NCI-H187 (cell line): ENCODE data around the gene INPP5A.

Source experiments
- DNase-seq, 2 experiments: peaks; one replicate each; lab custom pipeline; 2025; lab: John Stamatoyannopoulos, UW

INPP5A gene

DNA sequence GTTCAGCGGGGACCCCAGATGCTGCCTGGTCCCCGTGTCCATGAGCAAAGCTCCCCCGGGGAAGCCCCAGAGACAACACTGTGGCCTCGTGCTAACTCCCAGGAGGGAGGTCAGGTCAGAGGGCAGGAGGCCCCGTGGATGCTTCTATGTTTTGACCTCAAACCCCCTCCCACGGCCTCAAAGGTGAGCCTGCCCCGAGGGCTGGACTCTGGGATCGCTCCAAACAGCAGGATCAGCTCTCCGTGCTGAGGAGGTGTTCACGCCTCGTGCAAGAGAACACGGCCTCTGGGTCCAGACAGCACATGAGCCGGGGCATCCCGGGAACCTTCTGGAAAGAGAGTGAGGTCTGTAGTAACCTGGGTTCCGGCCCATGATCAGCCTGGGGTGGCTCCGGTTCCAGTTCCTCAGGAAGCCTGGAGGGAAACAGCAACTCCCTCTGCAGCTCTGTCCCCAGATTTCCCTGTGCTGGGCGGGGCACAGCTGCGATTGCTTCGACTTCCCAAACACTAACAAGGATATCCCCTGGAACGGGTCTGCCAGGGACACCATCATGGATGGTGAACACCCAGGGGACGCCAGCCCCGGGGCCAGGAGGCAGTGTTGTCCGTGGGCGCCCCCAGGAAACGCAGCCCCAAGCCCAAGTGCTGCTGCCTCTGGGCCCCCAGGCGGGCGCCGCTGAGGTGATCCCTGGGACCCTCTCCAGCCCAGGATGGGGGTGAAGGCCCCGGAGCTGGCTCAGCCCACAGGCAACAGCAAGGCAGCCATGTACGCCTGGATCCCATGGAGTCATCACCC is 18.0 kb upstream of the INPP5A start:
- no peak for DNase-seq

DNA sequence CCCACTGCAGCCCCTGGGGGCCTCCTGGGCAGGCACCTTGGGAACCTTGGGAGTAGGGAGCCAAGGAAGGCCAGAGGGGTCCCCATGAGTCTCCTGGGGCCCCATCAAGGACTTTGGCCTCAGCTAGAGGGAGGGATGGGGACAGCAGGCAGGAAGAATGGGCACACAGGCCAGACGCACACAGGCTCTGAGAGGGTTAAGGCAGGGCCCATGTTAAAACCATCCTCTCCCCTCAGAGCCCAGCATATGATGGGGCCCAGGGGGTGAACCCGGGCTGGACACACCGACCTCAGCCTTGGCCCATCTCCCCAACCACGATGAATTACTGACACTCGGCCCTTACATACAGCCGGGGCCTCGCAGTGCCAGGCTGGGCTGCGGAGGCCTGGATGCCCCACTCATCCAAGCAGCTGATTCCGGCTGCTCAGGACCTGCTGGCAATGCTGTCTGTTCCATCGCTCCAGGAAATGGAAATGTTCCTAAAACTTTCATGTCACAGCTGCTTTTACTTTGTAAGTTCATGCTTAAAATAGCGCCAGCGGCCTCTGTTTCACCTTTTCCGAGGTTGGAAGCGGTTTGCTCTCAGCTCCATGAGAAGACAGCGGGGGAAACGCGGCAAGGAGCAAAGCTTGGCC is 17.3 kb upstream of the INPP5A start:
- DNase-seq: no peak

DNA sequence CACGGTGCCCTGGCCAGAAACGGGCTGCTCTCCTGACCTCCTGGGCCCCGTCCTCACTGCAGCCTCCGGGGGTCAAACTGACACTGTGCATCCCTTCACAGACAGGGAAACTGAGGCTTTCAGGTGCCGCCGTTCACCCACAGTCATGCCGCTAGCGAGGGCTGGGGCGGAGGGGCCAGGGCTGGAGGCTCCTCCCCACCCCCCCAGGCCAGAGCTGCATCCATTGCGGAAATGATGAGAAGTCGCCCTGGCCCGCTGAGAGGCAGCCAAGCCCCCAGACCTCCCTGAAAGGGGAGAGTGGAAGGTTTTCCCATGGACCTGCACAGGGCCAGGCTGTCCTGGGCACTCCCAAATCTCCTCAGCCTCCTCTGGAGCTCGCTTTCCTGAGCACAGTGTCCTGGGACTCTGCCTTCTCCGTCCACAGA is 16.5 kb upstream of the INPP5A start:
- no peak for DNase-seq

DNA sequence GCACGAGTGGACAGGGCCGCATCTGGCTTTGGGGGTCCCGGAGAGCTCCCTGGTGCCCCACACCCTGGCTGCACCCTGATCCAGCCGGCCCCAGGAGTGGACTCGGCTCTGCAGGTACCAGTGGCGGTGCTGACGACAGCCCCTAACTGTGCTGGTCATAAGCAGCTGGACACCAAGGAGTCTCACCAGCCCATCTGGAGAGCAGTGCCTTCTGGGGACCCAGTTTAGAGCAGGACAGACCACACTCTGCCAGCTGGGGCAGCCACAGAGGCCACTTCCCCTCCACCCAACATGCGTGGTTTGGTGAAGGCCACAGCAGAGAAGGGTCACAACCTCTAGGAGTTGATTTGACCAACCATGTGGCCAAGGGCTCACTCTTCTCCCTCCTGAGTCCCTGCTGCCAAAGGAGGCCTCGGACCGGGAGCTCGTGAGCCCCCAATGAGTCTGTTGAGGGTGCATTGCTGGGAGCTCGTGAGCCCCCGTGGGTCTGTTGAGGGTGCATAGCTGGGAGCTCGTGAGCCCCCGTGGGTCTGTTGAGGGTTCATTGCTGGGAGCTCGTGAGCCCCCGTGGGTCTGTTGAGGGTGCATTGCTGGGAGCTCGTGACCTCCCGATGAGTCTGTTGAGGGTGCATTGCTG is 16.0 kb upstream of the INPP5A start:
- no peak for DNase-seq

DNA sequence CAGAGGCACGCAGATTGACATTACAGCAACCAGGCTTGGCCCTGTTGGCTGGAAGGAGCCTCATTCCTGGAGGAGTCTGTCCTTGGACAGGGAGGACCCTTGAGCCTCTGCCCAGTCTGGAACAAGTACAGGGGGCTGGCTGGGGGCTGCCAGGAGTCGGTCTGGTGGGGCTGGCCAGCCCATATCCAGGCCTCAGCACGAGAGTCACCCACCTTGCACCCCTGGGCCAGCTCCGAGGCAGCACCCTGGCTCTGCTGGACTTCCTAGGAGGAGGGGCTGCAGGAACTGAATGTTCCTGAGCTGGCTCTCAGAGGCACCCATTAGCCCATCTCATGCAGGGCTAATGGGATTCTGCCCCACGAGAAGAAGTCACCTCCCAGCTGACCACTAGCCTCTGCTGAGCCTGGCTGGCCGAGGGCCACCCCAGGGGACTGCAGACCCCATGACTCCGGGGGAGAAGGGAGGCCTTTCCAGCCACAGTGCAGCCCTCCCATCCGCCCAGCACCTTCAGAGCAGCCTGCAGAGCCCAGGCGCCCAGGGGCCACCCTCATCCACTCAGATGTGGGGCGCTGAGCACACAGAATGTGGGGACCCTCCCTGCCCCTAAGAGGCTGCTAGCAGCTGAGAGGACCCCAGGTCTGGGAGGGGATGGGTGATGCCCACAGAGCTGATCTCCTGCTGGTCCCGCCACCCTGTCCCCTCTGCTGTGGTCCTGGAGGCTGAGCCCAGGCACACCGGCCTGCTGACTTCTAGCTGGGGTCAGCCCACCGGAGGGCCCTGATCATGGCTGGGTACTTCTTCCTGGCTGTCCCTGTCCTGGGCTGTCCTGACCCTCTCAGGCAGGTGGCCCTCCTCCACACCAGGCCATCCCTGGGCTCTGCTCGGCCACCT is 14.8 kb upstream of the INPP5A start:
- no peak for DNase-seq

DNA sequence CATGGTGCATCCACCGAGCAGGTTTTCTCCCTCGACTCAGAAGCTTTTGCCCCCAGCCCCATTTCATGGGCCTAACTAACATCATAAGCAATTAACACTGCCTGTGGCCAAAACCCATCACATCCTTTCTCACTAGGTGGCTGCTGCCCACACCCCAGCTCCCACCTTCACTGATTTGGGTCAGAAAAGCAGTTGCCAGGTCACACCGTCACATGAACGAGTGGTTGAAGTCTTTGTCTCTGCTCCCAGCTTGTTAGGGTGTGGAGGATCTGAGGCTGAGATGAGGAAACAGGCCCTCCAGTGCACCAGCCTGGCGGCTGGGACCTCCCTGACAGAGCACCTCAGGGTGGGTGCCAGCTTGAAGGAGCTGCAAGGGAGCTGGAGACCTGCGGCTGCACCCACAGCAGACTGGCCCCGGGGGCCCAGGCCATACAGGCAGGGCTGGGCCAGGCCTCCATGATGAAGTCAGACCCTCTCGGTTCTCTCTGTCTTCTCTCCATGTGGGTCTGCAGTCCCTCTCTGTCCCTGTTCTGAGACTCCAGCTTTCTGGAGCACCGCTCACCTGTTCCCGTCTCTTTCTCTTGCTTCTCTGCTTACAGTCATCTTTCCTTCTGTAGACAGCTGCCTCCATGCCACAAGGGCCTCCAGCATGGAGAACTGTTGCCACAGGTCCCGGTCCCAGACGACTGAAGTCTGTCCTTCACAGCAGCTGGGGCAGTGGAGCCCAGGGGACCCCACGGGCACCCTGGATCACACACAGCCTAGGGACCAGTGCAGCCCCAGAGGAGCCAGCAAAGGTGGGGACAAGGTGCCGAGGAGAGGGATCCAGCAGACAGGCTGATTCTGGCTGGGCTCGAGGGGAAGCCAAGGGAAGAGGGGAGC is 13.8 kb upstream of the INPP5A start:
- DNase-seq: no peak

DNA sequence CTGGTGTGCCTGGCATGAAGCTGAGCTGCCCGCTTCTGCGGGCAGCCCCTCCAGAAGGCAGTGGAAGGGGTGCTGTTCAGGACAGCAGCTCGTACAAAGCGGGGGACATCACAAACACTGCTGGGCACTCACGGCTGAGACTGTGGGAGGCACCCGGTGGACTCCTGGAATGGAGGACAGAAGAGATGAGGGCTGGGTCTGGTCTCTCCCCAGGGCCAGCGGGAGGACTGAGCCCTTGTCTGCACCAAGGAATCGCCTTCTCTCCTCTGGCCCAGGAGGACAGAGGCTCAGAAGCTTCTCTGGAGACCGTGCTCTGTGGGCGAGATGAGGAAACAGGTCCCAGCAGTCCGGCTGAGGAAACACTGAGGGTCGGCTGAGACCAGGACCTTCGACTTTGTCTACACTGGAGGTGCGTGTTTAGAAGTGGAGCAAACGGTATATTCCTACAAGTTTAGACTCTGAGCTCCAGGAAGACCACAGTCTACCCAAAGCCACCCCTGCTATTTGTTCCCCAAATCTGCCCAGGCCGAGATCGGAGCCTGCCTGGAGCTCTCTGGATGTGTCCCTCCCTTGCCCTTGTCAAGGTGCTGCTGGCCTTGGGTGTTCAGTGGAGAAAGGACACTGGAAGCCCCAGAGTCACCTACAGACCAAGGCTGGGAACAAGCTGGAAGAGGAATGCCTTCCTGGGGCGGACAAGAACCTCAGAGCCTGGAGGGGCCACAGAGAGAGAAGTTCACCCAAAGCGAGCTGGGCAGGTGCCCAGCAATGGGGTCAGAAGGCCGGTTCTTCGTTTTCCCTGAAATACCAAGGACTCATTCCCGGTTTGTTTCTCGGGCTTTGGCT is 12.9 kb upstream of the INPP5A start:
- DNase-seq: no peak

DNA sequence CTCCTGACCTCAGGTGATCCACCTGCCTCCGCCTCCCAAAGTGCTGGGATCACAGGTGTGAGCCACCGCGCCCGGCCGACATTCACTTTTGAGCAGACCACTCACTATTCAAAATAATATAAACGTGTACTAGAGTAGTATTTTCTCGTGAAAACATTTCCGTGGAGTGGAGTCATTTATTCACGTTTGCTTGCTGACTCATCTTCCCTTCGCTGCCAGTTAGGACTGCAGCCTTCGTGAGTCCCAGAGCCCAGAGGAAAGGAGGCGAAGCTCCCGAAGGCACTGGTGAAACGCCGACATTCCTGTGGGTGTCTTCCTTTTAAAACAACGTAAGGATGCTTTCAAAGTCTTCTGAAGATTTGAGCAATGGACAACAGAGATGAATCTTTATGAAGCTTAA is 10.9 kb upstream of the INPP5A start:
- DNase-seq: no peak

DNA sequence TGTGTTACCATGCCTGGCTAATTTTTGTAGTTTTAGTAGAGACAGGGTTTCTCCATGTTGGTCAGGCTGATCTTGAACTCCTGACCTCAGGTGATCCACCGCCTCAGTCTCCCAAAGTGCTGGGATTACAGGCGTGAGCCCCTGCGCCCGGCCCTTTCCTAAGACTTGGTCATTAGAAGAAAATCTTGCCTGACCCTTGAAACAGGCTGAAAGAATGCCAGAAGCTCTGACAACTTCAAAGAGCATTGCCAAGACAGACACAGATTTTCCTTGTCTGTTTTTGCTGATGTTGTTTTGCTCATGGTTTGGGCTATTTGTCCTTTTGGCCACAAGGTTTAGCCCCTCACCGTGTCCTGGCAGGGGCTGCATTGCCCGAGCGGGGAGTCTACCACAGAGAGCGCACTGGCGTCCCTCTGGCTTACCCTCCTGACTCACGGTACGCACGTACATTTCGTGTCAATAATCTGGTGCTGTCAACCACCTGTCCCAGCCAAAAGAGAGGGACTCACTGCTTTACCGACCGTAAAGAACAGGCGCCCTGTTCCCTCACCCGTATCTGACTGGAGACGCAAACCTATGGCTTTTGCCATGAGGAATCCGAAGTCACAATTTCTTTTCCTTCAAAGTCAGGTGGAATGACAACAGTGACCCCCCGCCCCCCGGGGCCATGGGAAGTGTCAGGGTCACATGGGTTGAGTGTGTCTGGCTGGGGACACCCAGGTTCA is 10.1 kb upstream of the INPP5A start:
- DNase-seq: no peak

DNA sequence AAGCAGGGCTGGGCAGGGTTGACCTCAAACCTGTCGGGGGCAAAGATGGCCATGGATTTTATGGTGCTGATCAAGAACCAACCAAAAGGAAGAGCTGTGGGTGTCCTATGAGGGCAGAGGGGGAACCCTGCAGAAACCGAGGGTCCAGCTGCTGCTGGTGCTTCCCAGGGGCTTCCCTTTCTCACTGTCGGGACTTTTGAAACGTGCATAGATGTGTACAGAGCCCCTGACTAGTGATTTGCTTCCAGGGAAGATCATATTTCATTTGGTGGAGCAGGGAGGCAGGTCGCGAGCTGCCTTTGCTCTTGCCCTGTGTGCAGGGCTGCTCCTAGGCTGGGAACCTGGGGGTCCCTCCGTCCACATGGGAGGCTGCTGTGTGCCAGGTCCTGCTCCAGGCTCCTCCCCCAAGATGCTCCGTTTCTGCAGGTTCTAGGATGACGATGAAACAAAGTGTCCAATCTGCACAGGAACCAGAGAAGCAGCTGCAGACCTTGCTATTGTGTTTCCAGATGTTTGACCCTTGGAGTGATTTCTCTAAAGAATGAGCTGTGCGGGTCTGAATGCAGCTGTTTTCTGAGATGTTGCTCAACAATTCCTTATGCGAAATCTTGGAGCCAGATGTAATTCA is 9.4 kb upstream of the INPP5A start:
- DNase-seq: no peak

DNA sequence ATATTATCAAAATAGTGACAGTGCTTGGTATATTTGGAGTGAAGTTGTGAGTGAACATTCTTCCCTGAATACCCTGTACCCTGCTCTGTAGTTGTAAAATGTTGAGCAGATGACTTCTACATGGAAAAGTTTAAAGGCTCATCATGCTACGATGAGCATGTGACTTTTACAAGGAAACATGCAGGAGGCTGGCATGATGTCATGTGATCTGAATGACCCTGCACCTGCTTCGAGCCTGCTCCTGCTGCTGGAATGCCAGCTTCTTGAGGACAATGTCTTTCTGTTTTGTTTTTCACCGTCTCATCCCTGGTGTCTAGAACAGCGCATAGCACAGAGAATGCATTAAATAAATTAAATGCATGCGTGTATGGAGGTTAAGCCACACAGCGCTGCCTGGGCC is 5.4 kb upstream of the INPP5A start:
- DNase-seq: no peak

DNA sequence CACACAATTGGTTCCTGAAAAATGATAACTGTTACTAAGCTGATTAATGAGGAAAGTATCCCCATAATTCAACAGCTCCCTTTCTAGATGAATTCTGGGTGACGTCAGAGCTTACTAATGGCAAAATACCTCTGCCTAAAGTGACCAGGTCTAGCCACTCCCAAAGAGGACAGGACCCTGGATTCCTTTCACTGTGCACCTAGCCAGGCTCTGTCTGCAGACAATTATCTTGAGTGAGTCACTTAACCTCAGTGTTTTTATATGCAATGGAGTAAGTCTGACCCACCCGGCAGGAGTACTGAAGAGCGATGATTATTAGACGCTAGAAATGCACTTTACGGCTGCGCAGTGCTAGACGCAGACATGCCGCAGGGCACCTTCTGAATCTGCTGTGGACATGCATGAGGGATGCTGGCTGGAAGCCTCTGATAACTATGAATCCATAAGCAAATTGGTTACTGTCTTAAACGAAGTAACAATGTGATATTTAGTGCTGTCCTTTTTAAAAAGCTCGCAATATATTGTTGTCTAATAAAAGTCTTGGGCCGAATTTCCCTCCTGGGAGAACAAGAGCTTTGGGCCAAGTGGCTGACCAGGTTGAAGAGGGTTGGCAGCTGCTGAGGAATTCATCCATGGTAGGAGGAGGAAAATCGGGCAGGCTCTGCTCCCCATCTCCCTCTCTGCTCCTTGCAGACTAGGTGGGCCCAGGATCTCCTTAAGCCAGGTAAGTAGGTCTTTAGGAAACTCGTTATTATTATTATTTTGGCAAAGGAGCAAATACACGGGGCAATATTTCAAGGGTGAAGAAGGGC is 4.6 kb upstream of the INPP5A start:
- no peak for DNase-seq

DNA sequence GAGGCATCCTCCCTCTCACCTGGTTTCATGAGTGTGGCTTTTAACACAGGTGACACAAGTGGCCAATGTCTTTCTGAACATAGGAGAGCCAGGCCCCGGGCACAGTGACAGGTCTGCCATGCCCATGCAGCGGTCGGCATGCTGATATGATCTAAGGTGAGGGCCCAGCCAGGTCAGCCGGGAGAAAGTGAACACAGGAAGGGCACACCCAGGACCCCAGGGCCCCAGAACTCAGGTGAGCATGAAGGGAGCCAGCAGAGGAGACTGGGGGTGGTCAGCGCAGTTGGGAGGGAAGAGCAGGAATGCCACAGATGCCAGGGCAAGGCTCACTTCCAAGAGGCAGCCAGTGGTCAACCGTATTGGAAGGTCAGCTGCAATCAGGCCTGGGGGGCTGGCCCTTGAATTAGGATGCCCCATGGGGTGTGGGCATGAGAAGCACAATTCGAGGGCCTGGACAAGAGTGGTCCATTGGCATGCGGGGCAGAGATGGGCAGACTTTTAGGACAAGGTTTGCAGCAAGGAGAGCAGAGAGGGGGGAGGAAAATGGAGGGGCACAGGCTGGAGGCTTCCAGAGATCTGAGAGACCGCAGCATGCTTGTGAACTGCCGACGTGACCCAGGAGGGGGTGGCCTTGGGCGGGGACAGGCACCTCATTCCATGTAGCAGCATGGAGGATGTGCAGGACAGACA is 3.9 kb upstream of the INPP5A start:
- DNase-seq: no peak

DNA sequence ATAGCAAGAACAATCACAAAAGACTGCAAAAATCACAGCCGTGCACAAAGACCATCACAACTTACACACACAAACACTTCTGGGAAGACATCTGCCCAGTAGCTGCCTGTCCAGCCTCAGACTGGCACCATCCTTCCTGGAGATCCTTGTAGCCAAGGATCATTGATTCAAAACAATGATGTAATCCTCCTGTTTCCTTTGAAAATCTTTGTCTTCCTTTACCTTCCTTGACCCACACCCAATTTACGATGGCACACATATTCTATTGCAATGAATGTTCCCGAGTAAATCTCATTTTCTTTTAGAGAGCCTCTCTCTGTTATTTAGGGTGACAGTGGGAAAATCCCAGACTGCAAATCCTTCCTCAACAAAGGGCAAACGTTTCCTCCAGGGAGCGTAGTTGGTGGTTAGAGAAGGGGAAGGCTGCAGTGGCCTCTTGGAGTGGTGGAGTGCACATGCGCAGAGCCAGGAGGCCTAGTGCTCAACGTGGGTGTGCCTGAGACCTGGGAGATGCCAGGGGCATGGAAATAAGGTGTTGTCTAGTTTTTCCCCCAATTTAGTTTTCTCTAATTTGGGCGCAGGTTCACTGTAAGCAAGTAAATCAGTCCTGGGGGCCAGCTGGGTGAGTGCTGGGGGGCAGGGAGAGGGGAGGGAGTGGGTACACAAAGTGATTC is 3.1 kb upstream of the INPP5A start:
- DNase-seq: no peak

DNA sequence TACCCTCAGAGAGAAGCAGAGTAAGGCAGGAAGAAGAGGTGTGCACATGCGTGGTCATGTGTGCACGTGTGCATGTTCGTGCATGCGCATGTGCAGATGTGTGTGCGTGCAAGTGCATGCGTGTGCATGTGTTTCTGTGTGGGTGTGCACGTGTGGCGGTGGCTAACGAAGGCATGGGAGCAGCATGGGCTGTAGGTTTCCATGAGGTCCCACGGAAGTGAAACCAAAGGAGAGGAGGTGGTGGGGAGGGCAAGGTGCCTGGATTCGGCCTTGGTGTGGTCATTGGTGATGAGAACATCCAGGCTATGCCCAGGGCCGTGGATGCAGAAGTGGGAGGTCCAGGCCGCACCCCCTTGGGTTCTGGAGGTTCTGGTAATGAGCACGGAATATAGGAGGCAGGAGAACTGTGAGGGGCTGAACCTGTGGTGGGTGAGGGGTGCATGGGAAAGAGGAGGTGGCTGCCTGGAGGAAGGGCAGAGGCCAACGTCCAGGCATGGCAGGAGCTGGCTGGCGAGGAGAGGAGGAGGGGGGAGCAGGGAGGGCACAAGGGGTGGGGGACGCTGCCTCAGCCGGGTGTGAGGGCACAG is 2.4 kb upstream of the INPP5A start:
- no peak for DNase-seq

DNA sequence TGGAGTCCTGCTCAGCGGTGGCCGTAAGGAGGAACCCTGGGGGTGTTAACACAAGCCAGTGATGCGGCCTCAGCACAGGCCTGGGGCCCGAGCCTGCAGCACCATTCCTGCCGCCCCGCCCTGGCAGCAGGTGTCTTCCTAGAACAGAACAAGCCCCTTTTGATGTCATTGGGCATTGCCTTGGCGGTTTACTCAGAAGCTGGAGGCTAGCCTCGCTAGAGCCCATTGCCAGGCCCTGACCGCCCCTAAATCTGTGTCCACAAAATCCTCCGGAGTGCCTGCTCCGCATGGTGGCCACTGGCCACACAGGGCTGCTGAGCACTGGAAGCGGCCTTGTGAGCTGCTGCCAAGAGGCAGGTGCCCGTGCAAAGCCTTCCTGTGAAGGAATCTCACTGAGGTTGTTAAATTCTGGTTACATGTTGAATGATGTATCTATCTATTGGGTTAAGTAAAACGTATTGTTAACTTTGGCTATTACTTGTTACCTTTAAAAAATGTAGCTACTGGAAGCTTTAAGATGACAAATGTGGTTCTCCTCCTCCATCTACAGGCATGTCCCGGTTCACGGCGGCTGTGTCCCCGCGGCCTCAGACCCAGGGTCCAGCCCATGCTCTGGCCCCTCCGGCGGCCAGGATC is 1.2 kb upstream of the INPP5A start:
- DNase-seq: no peak
